ENCODE results near the gene DLGAP1.
"Not testable (repeated sequence)": the region's sequence is repeated elsewhere in the genome, so short reads cannot be mapped to it uniquely, and the experiment has no call there.

Gene DLGAP1

DNA sequence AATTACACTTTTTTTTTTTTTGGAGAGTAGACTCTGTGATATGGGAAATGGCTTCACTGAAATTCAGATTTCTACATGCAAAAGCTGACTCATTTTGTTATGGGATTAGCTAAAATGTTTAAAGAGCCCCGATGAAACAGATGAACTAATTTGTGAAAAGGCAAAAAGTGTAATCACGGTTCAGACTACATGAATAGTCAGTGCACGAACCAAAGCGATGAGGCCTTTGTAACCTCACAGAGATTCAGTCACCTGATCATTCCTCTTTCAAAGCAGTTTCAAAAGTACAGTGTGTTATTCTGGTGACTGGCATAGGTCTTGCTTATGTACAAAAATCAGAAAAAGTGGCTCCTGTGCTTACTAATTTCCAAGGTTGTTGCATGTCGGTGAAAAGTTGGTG, 960.5 kb downstream of the DLGAP1 start:
- no peak for DNase-seq (ENCODE audit: low read depth)

GRCh38 chr18:3494245-3494526, 960.9 kb downstream of the DLGAP1 start:
- no peak for DNase-seq (ENCODE audit: low read depth)

DNA sequence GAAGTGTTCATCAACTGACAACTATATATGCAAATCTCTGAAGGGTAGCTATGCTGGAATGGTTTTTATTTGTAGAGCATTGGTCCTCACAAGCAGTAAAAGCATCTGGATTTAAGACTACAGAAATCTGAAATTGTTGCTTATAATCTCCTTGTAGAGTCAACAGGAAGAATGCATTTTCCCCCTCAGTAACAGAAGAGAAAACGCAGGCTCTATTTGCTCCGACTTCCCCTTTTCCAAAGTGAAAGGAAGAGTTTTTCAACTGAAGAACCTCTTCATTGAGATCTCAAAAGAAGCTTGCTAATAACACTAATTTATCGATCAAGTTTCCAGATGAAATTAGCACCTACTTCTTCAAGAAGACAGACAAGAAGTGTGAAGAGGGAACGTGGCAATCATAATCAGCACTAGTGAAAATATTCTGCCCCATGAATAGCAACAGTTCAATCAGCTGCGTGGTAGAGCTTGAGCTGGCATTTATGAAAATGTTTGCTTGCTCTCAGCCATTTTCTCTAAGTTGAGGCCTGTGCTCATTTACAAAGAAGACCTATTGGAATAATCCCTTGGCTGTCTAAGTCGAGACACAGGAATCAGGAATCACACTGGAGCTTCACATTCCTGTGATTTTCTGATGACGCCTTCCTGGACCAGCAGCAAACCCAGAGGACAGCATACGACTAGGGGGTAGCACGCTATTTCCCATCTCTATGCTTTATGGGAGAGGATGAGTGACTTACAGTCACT, 961.4 kb downstream of the DLGAP1 start:
- no peak for DNase-seq (ENCODE audit: low read depth)

GRCh38 chr18:3492721-3493120, 962.4 kb downstream of the DLGAP1 start:
- DNase-seq (ENCODE audit: low read depth) = no peak

DNA sequence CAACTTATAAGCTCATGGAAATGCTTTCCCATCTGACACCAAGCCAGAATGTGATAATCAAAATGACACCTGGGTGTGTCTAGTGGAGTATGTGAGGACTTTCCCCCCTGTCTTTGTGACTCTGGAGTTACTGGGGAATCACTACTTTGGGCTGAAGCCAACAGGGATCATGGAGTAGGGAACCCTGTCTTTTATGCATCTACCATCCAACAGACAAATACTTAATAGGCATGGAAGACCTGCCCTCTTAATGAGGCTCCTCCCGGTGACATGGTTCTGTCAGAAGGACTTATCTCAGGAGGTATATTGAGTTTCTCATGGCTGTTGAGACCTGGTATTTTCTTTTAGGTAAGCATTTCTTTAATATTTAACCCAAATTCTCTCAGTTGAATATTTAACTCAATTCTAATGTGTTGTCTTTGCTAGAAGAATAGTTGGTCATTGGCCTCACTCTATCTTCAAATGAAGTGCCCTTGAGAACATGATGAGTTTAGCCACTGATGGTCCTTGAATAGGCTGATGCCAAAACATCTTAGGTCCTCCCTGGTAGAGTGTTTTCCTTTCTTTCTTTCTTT, 963.0 kb downstream of the DLGAP1 start:
- DNase-seq (ENCODE audit: low read depth) = no peak

DNA sequence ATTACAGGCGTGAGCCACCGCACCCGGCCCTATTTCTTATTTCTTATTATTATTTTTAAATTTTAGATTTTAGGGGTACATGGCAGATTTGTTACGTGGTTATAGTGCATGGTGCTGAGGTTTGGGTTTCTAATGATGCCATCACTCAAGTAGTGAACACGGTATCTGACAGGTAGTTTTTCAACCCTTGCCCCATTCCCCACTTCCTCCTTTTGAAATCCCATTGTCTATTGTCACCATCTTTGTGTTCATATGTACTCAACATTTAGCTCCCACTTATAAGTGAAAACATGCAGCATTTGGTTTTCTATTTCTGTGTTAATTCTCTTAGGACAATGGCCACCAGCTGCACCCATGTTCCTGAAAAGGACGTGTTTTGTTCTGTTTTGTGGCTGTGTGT, 965.6 kb downstream of the DLGAP1 start:
- no peak for DNase-seq (ENCODE audit: low read depth)

- no peak for DNase-seq (ENCODE audit: low read depth)
Observed at GRCh38 chr18:3486512-3486911, 968.6 kb downstream of the DLGAP1 start.

- DNase-seq (ENCODE audit: low read depth) = no peak
Observed at GRCh38 chr18:3485153-3486149, 969.7 kb downstream of the DLGAP1 start.

- no peak for DNase-seq (ENCODE audit: low read depth)
Observed at GRCh38 chr18:3482258-3482657, 972.8 kb downstream of the DLGAP1 start.

GRCh38 chr18:3481696-3482210, 973.4 kb downstream of the DLGAP1 start:
- DNase-seq (ENCODE audit: low read depth) = no peak

DNA sequence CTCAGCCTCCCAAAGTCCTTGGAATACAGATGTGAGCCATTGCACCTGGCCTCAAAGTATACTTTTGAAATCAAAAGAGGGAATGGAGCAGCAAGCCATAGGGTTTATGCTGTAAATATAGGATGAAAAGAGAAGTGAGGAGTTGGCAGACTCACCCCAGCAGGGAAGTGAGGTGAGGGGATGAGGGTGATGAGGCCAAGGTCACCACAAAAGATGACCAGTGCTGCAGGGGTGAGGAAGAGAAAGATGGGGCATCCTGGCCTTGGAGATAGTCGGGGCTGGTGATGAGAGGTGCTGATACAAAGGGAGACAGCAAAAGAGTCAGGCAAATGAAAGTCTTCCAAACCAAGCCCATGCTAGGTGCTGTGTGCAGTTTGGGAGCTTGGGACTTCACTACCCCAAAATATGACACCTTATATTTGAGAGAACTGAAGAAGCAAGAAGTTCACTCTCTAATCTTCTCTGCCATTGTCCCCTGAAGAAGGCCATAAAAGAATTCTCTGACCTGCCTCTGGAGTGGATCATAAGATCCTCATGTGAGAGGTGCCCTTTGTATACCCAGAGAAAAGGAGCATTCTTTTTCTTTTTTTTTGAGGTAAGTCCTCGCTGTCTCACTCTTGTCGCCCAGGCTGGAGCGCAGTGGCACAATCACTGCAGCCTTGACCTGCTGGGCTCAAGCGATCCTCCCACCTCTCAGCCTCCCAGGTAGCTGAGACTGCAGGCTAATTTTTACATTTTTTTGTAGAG, 974.1 kb downstream of the DLGAP1 start:
- no peak for DNase-seq (ENCODE audit: low read depth)

GRCh38 chr18:3479978-3480509, 975.1 kb downstream of the DLGAP1 start:
- no peak for DNase-seq (ENCODE audit: low read depth)

- no peak for DNase-seq (ENCODE audit: low read depth)
Observed at GRCh38 chr18:3478262-3478978, 976.7 kb downstream of the DLGAP1 start.

GRCh38 chr18:3472681-3473544, 982.2 kb downstream of the DLGAP1 start:
- DNase-seq (ENCODE audit: low read depth) = no peak

- not testable (repeated sequence) for DNase-seq (ENCODE audit: low read depth)
Observed at GRCh38 chr18:3472121-3472520, 983.0 kb downstream of the DLGAP1 start.

- no peak for DNase-seq (ENCODE audit: low read depth)
Observed at GRCh38 chr18:3471141-3471648, 983.9 kb downstream of the DLGAP1 start.

- DNase-seq (ENCODE audit: low read depth) = no peak
Observed at GRCh38 chr18:3468833-3469232, 986.3 kb downstream of the DLGAP1 start.

DNA sequence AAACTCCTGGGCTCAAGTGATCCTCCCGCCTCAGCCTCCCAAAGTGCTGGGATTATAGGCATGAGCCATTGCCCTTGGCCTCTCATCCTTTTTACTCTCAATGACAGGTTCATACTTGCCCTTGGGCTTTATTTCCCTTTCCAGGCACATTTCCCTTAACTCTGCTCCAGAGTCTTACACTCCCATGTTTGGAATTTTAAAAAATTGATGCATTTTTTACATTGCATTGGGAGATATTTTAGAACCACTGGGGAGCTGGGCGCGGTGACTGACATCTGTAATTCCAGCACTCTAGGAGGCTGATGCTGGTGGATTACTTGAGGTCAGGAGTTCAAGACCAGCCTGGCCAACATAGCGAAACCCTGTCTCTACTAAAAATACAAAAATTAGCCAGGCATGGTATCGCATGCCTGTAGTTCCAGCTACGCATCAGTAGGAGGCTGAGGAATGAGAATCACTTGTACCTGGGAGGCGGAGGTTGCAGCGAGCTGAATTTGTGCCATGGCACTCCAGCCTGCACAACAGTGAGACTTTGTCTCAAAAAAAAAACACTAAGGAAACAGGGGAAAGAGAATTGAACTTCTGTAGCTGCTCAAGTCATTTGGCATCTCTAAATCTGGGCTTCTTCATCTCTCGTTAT, 986.9 kb downstream of the DLGAP1 start:
- DNase-seq (ENCODE audit: low read depth) = no peak

GRCh38 chr18:3466872-3467271, 988.2 kb downstream of the DLGAP1 start:
- no peak for DNase-seq (ENCODE audit: low read depth)

Data from T-helper 22 cell (primary cell).